NB4 (cell line): ENCODE results near the gene ZFYVE21.

ENCODE experiments used
- CTCF ChIP-seq: IDR thresholded peaks from one replicate; pipeline ENCODE4 v1.5.1; 2012; ENCODE audit warnings: low read depth, low read length
- MAX ChIP-seq: IDR thresholded peaks from 2 replicates; pipeline ENCODE4 v1.6.1; 2011; ENCODE audit warnings: low read depth, low read length
- MYC ChIP-seq: IDR thresholded peaks from 2 replicates; pipeline ENCODE4 v1.6.1; 2011; ENCODE audit warnings: low read depth, low read length
- POLR2A ChIP-seq: IDR thresholded peaks from 2 replicates; pipeline ENCODE4 v1.6.1; 2011; ENCODE audit warnings: mild to moderate bottlenecking; ENCODE audit not compliant: insufficient read length; ENCODE audit errors: extremely low read depth

- TF ChIP-seq POLR2A: no peak
- no peak for TF ChIP-seq CTCF
- TF ChIP-seq MYC: no peak
- TF ChIP-seq MAX: no peak
Observed at GRCh38 chr14:103739793-103740501, 24.3 kb downstream of the ZFYVE21 start.
